GM20431 (cell line): ENCODE measurements around the gene SERAC1.

Experiments used
- in situ Hi-C: fragments of 300-500 bp; cut with MseI, MboI; formaldehyde crosslinking; loops from one replicate; pipeline ENCODE4 v1.15.0; 2020; ENCODE audit warnings: low sequenced_read_pairs; ENCODE audit not compliant: unreplicated experiment

SERAC1 gene

DNA sequence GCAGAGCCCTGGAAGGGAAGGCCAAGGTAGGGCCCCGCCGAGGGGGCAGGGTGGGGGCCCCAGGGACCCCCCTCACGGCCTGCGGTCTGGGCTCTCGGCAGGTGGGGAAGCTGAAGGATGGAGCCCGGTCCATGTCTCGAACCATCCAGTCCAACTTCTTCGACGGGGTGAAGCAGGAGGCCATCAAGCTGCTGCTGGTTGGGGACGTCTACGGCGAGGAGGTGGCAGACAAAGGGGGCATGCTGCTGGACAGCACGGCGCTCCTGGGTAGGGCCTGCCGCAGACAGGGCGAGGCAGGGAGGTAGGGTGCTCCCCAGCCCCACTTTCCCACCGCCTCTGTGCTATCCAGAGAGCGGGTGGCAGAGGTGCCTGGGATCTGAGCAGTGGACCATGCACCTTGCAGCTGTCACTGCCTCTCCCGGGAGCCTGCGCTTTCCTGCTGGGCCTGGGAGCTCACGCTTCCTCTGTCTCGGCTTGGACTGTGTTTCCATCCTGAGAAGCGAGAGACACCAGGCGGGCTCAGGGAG lies 103.3 kb downstream of the SERAC1 start:
- in situ Hi-C loops: no loop called here

DNA sequence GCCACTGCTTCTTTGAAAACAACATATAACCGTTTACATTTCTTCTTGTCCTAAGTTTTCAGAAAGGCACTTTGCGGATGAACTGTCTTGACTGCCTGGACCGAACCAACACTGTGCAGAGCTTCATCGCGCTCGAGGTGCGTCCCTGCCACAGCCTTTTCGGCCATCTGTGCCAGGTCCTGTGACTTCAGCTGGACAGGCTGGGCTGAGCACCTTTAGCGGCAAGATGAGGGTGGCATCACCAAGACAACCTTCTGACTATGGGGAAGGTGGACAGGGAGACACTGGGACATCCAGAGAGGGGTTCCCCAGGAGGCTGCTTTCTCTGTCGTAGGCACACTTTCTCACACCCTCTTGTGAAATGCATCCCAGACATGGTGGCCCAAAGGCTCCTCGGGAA lies 104.3 kb downstream of the SERAC1 start:
- in situ Hi-C loops: no loop called here

DNA sequence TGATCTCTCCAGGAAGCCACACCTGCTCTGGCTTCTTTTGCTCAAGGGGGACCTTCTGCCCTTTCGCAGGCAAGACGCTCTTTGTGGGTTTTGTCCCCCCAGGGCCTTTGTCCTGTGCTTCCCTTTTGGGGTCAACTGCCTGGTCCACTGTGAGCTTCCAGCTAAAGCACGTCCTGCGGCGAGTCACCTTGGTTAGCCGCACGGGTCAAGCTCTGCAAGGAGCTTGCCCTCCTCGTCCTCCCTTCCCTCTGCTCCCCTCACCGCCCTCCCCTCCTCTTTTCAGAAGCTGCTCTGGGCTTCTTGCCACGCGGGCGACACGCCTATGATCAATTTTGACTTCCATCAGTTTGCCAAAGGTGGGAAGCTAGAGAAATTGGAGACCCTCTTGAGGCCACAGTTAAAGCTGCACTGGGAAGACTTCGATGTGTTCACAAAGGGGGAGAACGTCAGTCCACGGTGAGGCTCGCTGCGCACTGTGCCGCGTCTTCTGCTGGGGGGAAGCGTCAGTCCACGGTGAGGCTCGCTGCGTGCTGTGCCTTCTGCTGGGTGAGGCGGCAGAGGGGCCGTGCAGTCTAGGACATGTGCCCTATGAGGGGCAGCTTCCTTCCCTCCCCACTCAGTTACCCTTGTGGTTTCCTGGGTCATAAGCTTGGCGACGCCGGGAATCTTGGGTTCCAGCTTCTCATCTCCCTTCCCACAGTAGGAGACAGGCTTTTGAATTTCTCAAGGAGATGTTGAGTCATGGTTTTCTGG lies 106.2 kb downstream of the SERAC1 start:
- in situ Hi-C loops: no loop called here

- in situ Hi-C loops: no loop called here
Measured at GRCh38 chr6:158061361-158061708, 106.7 kb downstream of the SERAC1 start.

DNA sequence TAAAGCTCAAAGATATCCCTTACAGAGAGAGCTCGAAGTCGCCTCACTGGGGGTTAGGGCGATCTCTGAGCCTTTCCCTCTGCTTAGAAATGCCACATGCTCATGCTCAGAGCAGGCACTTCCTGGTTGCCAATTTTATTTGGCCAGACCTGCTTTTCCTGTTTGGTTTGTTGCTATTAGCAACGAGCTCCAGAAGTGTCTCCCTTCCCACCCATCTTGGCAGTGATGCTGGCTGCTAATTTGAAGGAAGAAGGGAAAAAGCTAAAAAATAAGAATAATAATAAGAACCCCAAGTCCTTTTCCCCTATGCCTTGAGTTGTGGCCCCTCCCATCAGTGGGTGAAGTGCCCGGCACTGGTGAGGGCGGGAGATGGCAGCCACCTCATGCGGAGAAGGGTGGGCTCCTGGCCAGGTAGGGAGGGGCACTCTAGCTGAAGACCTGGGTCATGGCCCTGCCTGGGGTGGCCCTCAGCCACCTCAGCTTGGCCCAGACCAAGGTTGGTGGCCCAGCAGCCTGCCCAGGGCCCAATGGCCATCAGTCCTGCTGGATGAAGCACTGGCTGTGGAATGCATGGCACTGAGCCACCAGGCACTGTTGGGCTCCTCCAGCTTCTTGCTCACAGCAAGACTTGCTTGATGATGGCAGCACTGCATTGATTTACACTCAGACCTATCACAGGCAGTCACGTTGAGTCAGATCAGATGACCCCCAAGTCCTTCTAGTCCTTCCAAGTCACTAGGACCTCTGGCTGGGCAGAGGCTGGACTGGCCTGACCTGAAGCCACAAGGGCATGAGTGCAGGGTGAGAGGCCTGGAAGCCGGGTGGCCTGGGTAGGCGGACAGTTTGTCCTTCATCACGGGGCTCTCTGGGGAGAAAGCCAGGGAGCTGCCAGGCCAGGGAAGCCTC lies 107.4 kb downstream of the SERAC1 start:
- in situ Hi-C loops: no loop called here
